ENCODE results near the gene BAAT. TPM values are rescaled to one million over a fixed set of nuclear protein-coding genes. Genes with fewer than 3 reads are reported as not detected.

BAAT gene
- total and polyA plus RNA-seq, 8 donors: 0.43 to 13.9 (median 1.6) TPM

DNA sequence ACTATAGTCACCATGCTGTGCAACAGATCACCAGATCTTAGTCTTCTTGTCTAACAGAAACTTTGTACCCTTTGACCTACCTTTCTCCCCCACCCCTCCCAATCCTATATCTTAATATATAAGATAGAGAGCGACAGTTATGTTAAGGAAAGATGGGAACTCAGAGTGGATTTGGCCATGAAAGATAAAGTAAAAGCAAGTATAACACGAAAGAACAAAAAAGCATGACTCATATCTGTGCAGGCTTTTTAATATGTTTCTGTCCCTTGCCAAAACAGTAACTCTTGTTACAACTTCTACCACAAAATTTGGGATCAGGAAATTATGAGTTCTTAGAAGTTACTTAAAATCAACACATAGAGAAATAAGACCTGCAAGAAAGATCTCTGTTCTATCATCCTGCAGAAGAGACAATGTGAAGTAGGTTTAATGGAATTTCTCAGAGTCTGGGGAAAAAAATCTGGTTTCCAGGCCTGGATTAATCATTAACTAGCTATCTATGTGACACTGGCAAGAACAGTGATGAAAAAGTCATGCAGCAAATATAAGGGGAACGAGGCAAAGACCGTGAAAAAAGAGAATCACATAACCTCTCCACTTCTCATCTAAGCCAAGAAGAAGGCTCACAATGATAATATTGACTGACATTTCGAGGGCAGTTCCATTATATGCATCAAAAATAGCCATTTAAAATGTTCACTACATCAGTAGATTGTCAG lies 18.6 kb downstream of the BAAT start:
- FAIRE-seq (no peak), ATAC-seq (peak; percentile 83 to 87 (median 85)), DNase-seq (no peak)
- peaks cover 9 to 22% (median 13%) of the 10 kb centered on the region in 3 donors for H3K4me1 ChIP-seq
- TF ChIP-seq, protein P1, sequence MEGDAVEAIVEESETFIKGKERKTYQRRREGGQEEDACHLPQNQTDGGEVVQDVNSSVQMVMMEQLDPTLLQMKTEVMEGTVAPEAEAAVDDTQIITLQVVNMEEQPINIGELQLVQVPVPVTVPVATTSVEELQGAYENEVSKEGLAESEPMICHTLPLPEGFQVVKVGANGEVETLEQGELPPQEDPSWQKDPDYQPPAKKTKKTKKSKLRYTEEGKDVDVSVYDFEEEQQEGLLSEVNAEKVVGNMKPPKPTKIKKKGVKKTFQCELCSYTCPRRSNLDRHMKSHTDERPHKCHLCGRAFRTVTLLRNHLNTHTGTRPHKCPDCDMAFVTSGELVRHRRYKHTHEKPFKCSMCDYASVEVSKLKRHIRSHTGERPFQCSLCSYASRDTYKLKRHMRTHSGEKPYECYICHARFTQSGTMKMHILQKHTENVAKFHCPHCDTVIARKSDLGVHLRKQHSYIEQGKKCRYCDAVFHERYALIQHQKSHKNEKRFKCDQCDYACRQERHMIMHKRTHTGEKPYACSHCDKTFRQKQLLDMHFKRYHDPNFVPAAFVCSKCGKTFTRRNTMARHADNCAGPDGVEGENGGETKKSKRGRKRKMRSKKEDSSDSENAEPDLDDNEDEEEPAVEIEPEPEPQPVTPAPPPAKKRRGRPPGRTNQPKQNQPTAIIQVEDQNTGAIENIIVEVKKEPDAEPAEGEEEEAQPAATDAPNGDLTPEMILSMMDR (IDR thresholded peaks at IDR 0.05): no peak
- 18 to 19% methylated on average over 5 of the region's 5 CpGs for WGBS, 2 donors
- H3K9me3 ChIP-seq: no peaks in the 10 kb centered on the region
- intact Hi-C loops (cut with DNase I): no loop called here
- H3K36me3 ChIP-seq: no peaks in the 10 kb centered on the region
- no peaks in the 10 kb centered on the region for H3K27me3 ChIP-seq
- peak overlapping the region in 2 of 4 donors; percentile 33 to 53 for H3K27ac ChIP-seq
- H3K4me3 ChIP-seq: no peak overlapping the region

DNA sequence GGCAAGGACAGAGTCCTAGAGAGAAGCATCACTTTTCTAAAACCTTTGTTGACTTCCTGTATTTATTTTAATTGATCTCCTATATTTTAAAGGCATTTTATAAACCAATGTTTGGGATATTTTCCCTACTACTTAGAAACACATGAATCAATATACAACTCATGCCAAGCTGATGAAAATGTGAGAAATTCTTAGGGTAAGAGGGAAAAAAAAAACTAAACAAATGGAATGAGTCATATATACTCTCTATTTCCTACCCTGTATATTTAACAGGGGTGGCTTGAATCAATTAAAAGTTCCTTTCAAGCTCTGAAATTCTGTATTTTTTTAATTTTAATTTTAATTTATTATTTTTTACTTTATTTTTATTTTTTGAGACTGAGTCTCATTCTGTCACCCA lies 19.6 kb downstream of the BAAT start:
- intact Hi-C loops (cut with DNase I): no loop called here
- Histone ChIP-seq H3K36me3 (no peaks in the 10 kb centered on the region), H3K4me3 (no peak overlapping the region), H3K4me1 (peaks cover 9 to 22% (median 13%) of the 10 kb centered on the region in 3 donors), H3K27me3 (no peaks in the 10 kb centered on the region), H3K27ac (no peak overlapping the region), H3K9me3 (no peaks in the 10 kb centered on the region)
- TF ChIP-seq, protein P1 (IDR thresholded peaks at IDR 0.05): no peak
- no peak for FAIRE-seq
- no peak for DNase-seq
- ATAC-seq: no peak

DNA sequence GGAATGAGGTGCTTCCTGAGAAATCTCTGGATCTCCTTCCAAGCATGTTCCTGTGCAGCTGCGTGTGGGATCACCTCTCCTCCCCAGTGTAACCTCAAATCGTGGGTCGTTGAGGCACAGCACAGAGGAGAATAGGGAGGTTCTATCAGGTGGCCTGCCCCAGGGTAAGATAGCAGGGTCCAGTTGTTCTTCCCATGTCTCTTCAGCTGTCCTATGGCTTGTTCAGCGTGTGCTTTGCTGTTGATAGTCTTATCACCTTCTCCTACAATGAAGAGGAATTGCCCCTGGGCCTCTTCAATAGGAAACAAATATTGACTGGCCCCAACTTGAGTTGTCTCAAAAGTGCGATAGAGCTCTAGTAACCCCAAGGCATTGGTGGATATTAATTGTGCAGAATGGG lies 22.4 kb downstream of the BAAT start:
- no peaks in the 10 kb centered on the region for H3K36me3 ChIP-seq
- 78 to 92% methylated on average over 5 of the region's 5 CpGs for WGBS, 2 donors
- no peaks in the 10 kb centered on the region for H3K9me3 ChIP-seq
- intact Hi-C loops (cut with DNase I): no loop called here
- ATAC-seq (no peak), DNase-seq (no peak), FAIRE-seq (no peak)
- no peaks in the 10 kb centered on the region for H3K27me3 ChIP-seq
- no peak overlapping the region for H3K4me3 ChIP-seq
- TF ChIP-seq, protein P1 (IDR thresholded peaks at IDR 0.05): no peak
- peaks cover 9 to 22% (median 13%) of the 10 kb centered on the region in 3 donors for H3K4me1 ChIP-seq
- no peak overlapping the region for H3K27ac ChIP-seq

DNA sequence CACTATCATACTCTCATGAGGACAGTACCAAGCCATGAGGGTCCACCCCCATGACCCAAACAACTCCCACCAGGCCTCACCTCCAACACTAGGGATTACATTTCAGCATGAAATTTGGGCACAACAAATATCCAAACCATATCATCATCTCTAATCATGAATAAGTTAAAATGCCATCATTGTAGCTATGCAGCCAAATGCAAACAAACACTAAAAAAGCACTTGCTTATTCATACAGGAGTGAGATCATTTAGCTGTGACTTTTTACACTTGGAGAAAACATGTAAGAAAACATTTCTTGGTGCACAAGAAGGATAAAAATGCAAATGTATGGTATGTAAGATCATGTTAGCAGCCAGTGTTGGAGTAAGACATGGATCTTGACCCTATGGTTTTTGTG lies 24.2 kb downstream of the BAAT start:
- intact Hi-C loops (cut with DNase I): no loop called here
- H3K4me1 ChIP-seq: peaks cover 0 to 4% (median under 1%) of the 10 kb centered on the region in 3 donors
- FAIRE-seq (no peak), ATAC-seq (no peak), DNase-seq (no peak)
- TF ChIP-seq, protein P1 (IDR thresholded peaks at IDR 0.05): no peak
- no peaks in the 10 kb centered on the region for H3K36me3 ChIP-seq
- H3K27me3 ChIP-seq: no peaks in the 10 kb centered on the region
- no peak overlapping the region for H3K4me3 ChIP-seq
- H3K9me3 ChIP-seq: no peaks in the 10 kb centered on the region
- H3K27ac ChIP-seq: no peak overlapping the region

DNA sequence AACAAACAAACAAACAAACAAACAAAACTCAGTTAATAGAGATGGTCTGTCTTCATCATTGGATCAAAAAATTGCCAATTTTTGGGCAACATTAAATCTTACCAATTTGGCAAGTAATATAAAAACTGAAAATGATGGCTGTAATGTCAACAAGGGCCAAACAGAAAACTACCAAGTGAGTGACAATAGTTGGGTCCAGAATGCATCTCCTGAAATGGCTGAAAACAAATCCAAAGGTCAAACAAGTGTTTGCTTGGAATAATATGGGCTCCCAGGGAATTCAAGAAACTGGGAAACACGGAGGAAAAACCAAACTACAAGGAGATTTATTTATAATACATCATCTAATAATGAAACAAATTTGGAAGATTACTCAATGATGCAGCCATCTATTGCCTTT lies 25.1 kb downstream of the BAAT start:
- TF ChIP-seq, protein P1 (IDR thresholded peaks at IDR 0.05): no peak
- ATAC-seq (no peak), FAIRE-seq (no peak), DNase-seq (no peak)
- Histone ChIP-seq H3K4me3 (no peak overlapping the region), H3K36me3 (no peaks in the 10 kb centered on the region), H3K9me3 (no peaks in the 10 kb centered on the region), H3K4me1 (peaks cover 0 to 7% (median 0%) of the 10 kb centered on the region in 3 donors), H3K27me3 (no peaks in the 10 kb centered on the region), H3K27ac (no peak overlapping the region)
- 68 to 73% methylated on average over 1 of the region's 1 CpG for WGBS, 2 donors
- intact Hi-C loops (cut with DNase I): no loop called here
